Smooth muscle cell of the coronary artery (primary cell): ENCODE results near the gene KLF18. TPM values are rescaled to one million over a fixed set of nuclear protein-coding genes. Genes with fewer than 3 reads are reported as not detected.

Experiments
- total RNA-seq: library from RNA; depleted of rRNA; stranded (reverse); fragments of >200 nt; gene quantifications from 2 replicates; pipeline ENCODE4 v1.2.3, GENCODE V29; 2014; ENCODE audit warnings: low replicate concordance

The KLF18 gene
- not detected in 2 replicates for total RNA-seq

DNA sequence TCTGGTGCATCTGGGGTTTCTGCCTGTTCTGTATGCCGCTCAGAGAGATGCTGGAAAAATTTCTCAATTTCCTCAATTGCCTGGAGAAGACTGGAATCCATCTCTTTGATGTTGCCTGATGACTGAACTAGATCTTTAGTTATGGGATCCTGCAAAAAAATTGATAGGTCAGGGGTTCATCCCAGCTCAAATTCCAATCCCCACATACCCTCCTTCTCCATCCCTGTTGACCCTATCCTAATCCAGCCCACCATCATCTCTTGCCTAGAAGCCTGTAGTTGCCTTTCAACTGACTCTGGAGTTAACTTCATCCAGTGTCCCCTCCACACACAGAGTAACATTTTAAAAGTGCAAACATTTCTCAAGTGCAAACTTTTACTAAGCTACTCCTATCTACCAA, at the start of gene KLF18:
Gene KLF18, minus strand, starts transcription at position 101 of the 400 bp plus-strand sequence. Its CDS starts 0 bp downstream, at position 101.

DNA sequence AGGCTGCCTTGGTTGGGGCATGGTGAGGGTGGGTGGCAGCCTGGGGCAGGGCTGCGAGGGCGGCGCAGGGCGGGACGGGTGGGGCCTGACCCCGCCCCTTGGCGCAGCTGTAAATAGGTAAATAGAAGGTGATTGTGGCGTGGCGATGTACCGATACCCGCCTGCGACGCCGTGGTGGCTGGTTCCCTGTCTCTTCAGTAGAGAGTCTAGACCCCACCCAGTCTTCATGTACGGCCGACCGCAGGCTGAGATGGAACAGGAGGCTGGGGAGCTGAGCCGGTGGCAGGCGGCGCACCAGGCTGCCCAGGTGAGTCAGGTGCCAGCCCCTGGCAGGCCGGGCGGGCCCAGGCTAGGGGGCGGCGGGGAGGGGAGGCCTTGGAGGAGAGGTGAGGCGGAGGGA, 22.7 kb downstream of the KLF18 start, which contains the start of gene KLF17:
Gene KLF17, plus strand, starts transcription at position 140 of the 400 bp plus-strand sequence. Its CDS starts 87 bp downstream, at position 227.

Other genes with a start within 250 kb of the KLF18 start
- gene ARTN, start 207.8 kb downstream of the KLF18 start, total RNA-seq, result 0.38 TPM in 1 of 2 replicates, not detected in the other
- gene IPO13, start 194.7 kb downstream of the KLF18 start, total RNA-seq, result 15.7 and 15.8 TPM in 2 replicates
- 6.8 and 14.5 TPM in 2 replicates for gene DPH2, start 171.6 kb downstream of the KLF18 start, total RNA-seq
- gene ATP6V0B, start 166.7 kb downstream of the KLF18 start, total RNA-seq, result 56.7 and 147 TPM in 2 replicates
- gene B4GALT2, start 162.4 kb downstream of the KLF18 start, total RNA-seq, result 64.8 and 105 TPM in 2 replicates
- 2.2 and 3.1 TPM in 2 replicates for gene CCDC24, start 150.0 kb downstream of the KLF18 start, total RNA-seq
- 4.6 and 7.5 TPM in 2 replicates for gene SLC6A9, start 110.2 kb downstream of the KLF18 start, total RNA-seq
- gene KLF17, start 22.8 kb downstream of the KLF18 start, total RNA-seq, result 0.08 and 0.23 TPM in 2 replicates
- 23.5 and 32.3 TPM in 2 replicates for gene DMAP1, start 71.8 kb upstream of the KLF18 start, total RNA-seq
- 26.7 and 56.3 TPM in 2 replicates for gene ERI3, start 213.6 kb upstream of the KLF18 start, total RNA-seq